Superior temporal gyrus (tissue), 1 donor: Measurements from ENCODE around the gene HSPA12A.

ENCODE experiments used
- DNase-seq: peaks from one replicate; pipeline ENCODE4 v3.0.0-alpha.2; 2016; ENCODE audit errors: extremely low spot score

The HSPA12A gene

GRCh38 chr10:116690356-116691322, 51.7 kb downstream of the HSPA12A start:
- peak; percentile 78 for DNase-seq

- no peak for DNase-seq
These were observed 52.6 kb downstream of the HSPA12A start for GRCh38 chr10:116689744-116690143.

GRCh38 chr10:116688741-116689495, 53.4 kb downstream of the HSPA12A start:
- no peak for DNase-seq

GRCh38 chr10:116688241-116688711, 54.1 kb downstream of the HSPA12A start:
- peak; percentile 66 for DNase-seq

- DNase-seq, result no peak
These were observed 54.7 kb downstream of the HSPA12A start for GRCh38 chr10:116687633-116688032.

- DNase-seq, result no peak
These were observed 55.7 kb downstream of the HSPA12A start for GRCh38 chr10:116686632-116687031.

- no peak for DNase-seq
These were observed 56.6 kb downstream of the HSPA12A start for GRCh38 chr10:116685807-116686206.

- DNase-seq, result no peak
These were observed 57.6 kb downstream of the HSPA12A start for GRCh38 chr10:116684781-116685180.

GRCh38 chr10:116683821-116684220, 58.5 kb downstream of the HSPA12A start:
- no peak for DNase-seq

GRCh38 chr10:116683166-116683565, 59.2 kb downstream of the HSPA12A start:
- DNase-seq, result no peak

GRCh38 chr10:116679351-116679750, 63.0 kb downstream of the HSPA12A start:
- no peak for DNase-seq

- DNase-seq, result no peak
These were observed 65.7 kb downstream of the HSPA12A start for GRCh38 chr10:116676633-116677032.

- no peak for DNase-seq
These were observed 66.2 kb downstream of the HSPA12A start for GRCh38 chr10:116676118-116676517.

GRCh38 chr10:116674901-116675423, 67.4 kb downstream of the HSPA12A start:
- no peak for DNase-seq

GRCh38 chr10:116673866-116674265, 68.5 kb downstream of the HSPA12A start:
- no peak for DNase-seq

- DNase-seq, result no peak
These were observed 69.5 kb downstream of the HSPA12A start for GRCh38 chr10:116672891-116673290.

GRCh38 chr10:116671274-116671926, 71.0 kb downstream of the HSPA12A start:
- DNase-seq, result no peak

GRCh38 chr10:116670706-116671105, 71.7 kb downstream of the HSPA12A start:
- DNase-seq, result no peak

- DNase-seq, result no peak
These were observed 72.3 kb downstream of the HSPA12A start for GRCh38 chr10:116669832-116670644.

- DNase-seq, result no peak
These were observed 73.3 kb downstream of the HSPA12A start for GRCh38 chr10:116669080-116669479.

- no peak for DNase-seq
These were observed 73.9 kb downstream of the HSPA12A start for GRCh38 chr10:116668446-116668845.
